CD4-positive, alpha-beta T cell treated with Interferon gamma for 1 hour (primary cell): Measurements from ENCODE around the gene ENKUR.

Source experiments
- DNase-seq: peaks from one replicate; pipeline ENCODE4 v3.0.0-alpha.2; 2020

Gene ENKUR

DNA sequence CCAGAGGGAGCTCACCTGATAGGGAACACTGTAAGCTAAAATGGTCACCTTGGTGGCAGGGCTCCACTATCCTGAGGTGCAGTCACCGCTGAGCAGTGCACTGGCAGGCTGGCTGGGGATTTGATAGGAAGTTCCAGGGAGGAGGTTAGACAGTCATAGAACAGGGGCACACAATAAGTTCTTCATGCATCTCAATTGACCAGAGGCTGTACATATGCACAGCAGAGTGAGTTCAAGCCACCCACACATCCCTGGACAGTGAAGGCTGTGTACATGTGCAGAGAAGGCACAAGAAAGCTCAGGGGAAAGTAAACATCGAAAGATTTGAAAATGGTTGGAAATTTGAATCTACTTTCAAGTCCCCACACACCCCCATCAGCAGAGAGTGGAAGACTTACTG lies 77.4 kb downstream of the ENKUR start:
- DNase-seq = no peak

- DNase-seq = no peak
These were observed 77.9 kb downstream of the ENKUR start for GRCh38 chr10:24938076-24938475.

- DNase-seq = no peak
These were observed 80.3 kb downstream of the ENKUR start for GRCh38 chr10:24935504-24936292.
